NB4 (cell line): ENCODE results near the gene FAM20C.

Experiments used
- POLR2A ChIP-seq: IDR thresholded peaks from 2 replicates; pipeline ENCODE4 v1.6.1; 2011; ENCODE audit warnings: mild to moderate bottlenecking; ENCODE audit not compliant: insufficient read length; ENCODE audit errors: extremely low read depth
- TF ChIP-seq, protein P1 (sequence below): IDR thresholded peaks from one replicate; pipeline ENCODE4 v1.5.1; 2012; ENCODE audit warnings: low read depth, low read length

DNA sequence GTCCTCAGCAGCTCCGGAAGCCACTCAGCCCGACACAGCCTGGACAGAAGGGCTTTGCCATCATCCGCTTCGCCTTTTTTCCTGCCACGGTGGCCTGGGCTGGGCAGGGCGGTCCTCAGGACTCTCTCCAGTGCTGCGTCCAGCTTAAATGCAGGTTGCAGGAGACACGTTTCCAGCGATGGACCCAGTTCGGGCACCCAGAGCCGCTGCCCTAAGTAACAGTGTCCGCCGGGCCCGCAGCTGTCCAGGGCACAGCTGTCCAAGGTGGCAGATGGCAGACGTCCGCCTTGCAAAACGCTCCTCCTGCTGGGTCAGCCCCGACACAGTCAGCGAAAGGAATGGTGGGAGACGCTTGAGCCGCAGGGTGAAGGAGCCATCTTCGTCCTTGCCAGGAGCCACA, 60.6 kb downstream of the FAM20C start:
- TF ChIP-seq, protein P1, sequence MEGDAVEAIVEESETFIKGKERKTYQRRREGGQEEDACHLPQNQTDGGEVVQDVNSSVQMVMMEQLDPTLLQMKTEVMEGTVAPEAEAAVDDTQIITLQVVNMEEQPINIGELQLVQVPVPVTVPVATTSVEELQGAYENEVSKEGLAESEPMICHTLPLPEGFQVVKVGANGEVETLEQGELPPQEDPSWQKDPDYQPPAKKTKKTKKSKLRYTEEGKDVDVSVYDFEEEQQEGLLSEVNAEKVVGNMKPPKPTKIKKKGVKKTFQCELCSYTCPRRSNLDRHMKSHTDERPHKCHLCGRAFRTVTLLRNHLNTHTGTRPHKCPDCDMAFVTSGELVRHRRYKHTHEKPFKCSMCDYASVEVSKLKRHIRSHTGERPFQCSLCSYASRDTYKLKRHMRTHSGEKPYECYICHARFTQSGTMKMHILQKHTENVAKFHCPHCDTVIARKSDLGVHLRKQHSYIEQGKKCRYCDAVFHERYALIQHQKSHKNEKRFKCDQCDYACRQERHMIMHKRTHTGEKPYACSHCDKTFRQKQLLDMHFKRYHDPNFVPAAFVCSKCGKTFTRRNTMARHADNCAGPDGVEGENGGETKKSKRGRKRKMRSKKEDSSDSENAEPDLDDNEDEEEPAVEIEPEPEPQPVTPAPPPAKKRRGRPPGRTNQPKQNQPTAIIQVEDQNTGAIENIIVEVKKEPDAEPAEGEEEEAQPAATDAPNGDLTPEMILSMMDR, result no peak
- TF ChIP-seq POLR2A, result no peak
